WTC11 (cell line): ENCODE measurements around the gene SSBP2. TPM values are rescaled to one million over a fixed set of nuclear protein-coding genes. Genes with fewer than 3 reads are reported as not detected.

Source experiments
- ATAC-seq: fragments of 200-7000 bp; cut with Tn5 transposase; 2 replicates; pipeline ENCODE4 v1.10.0; 2021; ENCODE audit warnings: mild to moderate bottlenecking, moderate library complexity
- CTCF ChIA-PET: fragments of 300-600 bp; sonication (Branson Sonifier 250); formaldehyde crosslinking; loops from one replicate; lab custom pipeline; 2021; ENCODE audit warnings: antibody characterized with exemption; lab: Charles Lee
- POLR2A ChIA-PET: fragments of 350-600 bp; sonication (Branson Sonifier 250); formaldehyde crosslinking; loops from one replicate; lab custom pipeline; 2021; ENCODE audit warnings: antibody characterized with exemption; lab: Charles Lee
- DNase-seq: peaks from one replicate; pipeline ENCODE4 v3.0.0; 2021; ENCODE audit warnings: low spot score
- H3K27ac Mint-ChIP-seq: 2 replicates; pipeline ENCODE4 v1.8.0; 2021; ENCODE audit warnings: mixed read lengths
- H3K27me3 Mint-ChIP-seq: 2 replicates; pipeline ENCODE4 v1.8.0; 2021; ENCODE audit warnings: low read depth, mild to moderate bottlenecking, moderate library complexity, mixed read lengths
- H3K36me3 Mint-ChIP-seq: 2 replicates; pipeline ENCODE4 v1.8.0; 2021; ENCODE audit warnings: mixed read lengths
- H3K4me1 Mint-ChIP-seq: 2 replicates; pipeline ENCODE4 v1.8.0; 2022; ENCODE audit warnings: mixed read lengths
- H3K4me3 Mint-ChIP-seq: 2 replicates; pipeline ENCODE4 v1.8.0; 2021; ENCODE audit warnings: mild to moderate bottlenecking, moderate library complexity, mixed read lengths
- H3K9me3 Mint-ChIP-seq: 2 replicates; pipeline ENCODE4 v1.8.0; 2021; ENCODE audit warnings: mixed read lengths
- ATF1 ChIP-seq: sonication (generic); formaldehyde crosslinking; IDR thresholded peaks from 2 replicates; pipeline ENCODE4 v1.8.1; 2023; ENCODE audit warnings: mild to moderate bottlenecking, moderate library complexity, missing genetic modification reagents
- ATF2 ChIP-seq: sonication (generic); formaldehyde crosslinking; IDR thresholded peaks from 2 replicates; pipeline ENCODE4 v1.8.1; 2022; ENCODE audit warnings: low read depth, missing genetic modification reagents, borderline replicate concordance
- E2F5 ChIP-seq: sonication (generic); formaldehyde crosslinking; IDR thresholded peaks from 2 replicates; pipeline ENCODE4 v1.8.1; 2022; ENCODE audit warnings: mild to moderate bottlenecking, moderate library complexity, missing genetic modification reagents
- ELF4 ChIP-seq: sonication (generic); formaldehyde crosslinking; IDR thresholded peaks from 2 replicates; pipeline ENCODE4 v1.8.1; 2022; ENCODE audit warnings: low read depth, mild to moderate bottlenecking, moderate library complexity, missing genetic modification reagents
- FOXJ3 ChIP-seq: sonication (generic); formaldehyde crosslinking; IDR thresholded peaks from 2 replicates; pipeline ENCODE4 v1.9.0; 2021; ENCODE audit warnings: missing genetic modification reagents, mild to moderate bottlenecking, borderline replicate concordance
- FOXK1 ChIP-seq: sonication (generic); formaldehyde crosslinking; IDR thresholded peaks from 2 replicates; pipeline ENCODE4 v1.8.0; 2022; ENCODE audit warnings: mild to moderate bottlenecking, moderate library complexity, missing genetic modification reagents
- GRHL2 ChIP-seq: fragments of 250-450 bp; sonication (Bioruptor Pico); IDR thresholded peaks from 2 replicates; pipeline ENCODE4 v1.8.0; 2022; ENCODE audit warnings: mild to moderate bottlenecking, moderate library complexity; ENCODE audit not compliant: insufficient replicate concordance, severe bottlenecking
- GTF2I ChIP-seq: fragments of 250-450 bp; sonication (Bioruptor Pico); conservative IDR thresholded peaks from 2 replicates; pipeline ENCODE4 v1.4.0; 2021; ENCODE audit warnings: mild to moderate bottlenecking
- JAZF1 ChIP-seq: fragments of 250-450 bp; sonication (Bioruptor Pico); IDR thresholded peaks from 2 replicates; pipeline ENCODE4 v1.9.0; 2021; ENCODE audit warnings: moderate library complexity, mild to moderate bottlenecking, inconsistent platforms
- MLX ChIP-seq: sonication (generic); formaldehyde crosslinking; IDR thresholded peaks from 2 replicates; pipeline ENCODE4 v1.8.1; 2023; ENCODE audit warnings: mild to moderate bottlenecking, missing genetic modification reagents, moderate library complexity
- MXD4 ChIP-seq: fragments of 250-450 bp; sonication (Bioruptor Pico); IDR thresholded peaks from 2 replicates; pipeline ENCODE4 v1.8.0; 2021; ENCODE audit warnings: mild to moderate bottlenecking, moderate library complexity, borderline replicate concordance
- NFATC4 ChIP-seq: fragments of 250-450 bp; sonication (Bioruptor Pico); IDR thresholded peaks from 2 replicates; pipeline ENCODE4 v1.9.0; 2021; ENCODE audit warnings: mild to moderate bottlenecking
- PRRX2 ChIP-seq: fragments of 250-450 bp; sonication (Bioruptor Pico); IDR thresholded peaks from 2 replicates; pipeline ENCODE4 v1.8.0; 2021; ENCODE audit warnings: mild to moderate bottlenecking
- RELA ChIP-seq: sonication (generic); formaldehyde crosslinking; IDR thresholded peaks from 2 replicates; pipeline ENCODE4 v1.8.1; 2022; ENCODE audit warnings: missing genetic modification reagents, mild to moderate bottlenecking, borderline replicate concordance
- SMAD3 ChIP-seq: sonication (generic); formaldehyde crosslinking; IDR thresholded peaks from 2 replicates; pipeline ENCODE4 v1.8.0; 2022; ENCODE audit warnings: missing genetic modification reagents, mild to moderate bottlenecking, borderline replicate concordance
- ZBTB43 ChIP-seq: sonication (generic); formaldehyde crosslinking; IDR thresholded peaks from 2 replicates; pipeline ENCODE4 v1.8.1; 2023; ENCODE audit warnings: mild to moderate bottlenecking, missing genetic modification reagents
- ZNF121 ChIP-seq: sonication (generic); formaldehyde crosslinking; IDR thresholded peaks from 2 replicates; pipeline ENCODE4 v1.8.0; 2023; ENCODE audit warnings: missing genetic modification reagents
- ZNF281 ChIP-seq: sonication (generic); formaldehyde crosslinking; IDR thresholded peaks from 2 replicates; pipeline ENCODE4 v1.8.0; 2023; ENCODE audit warnings: mild to moderate bottlenecking, missing genetic modification reagents
- ZNF416 ChIP-seq: fragments of 250-450 bp; sonication (Bioruptor Pico); IDR thresholded peaks from 2 replicates; pipeline ENCODE4 v1.9.0; 2021; ENCODE audit warnings: mild to moderate bottlenecking, inconsistent platforms
- ZNF532 ChIP-seq: fragments of 250-450 bp; sonication (Bioruptor Pico); IDR thresholded peaks from 2 replicates; pipeline ENCODE4 v1.9.0; 2021; ENCODE audit warnings: mild to moderate bottlenecking, borderline replicate concordance
- total RNA-seq: library from RNA; stranded (reverse); gene quantifications from 3 replicates; pipeline ENCODE4 v1.2.3, GENCODE V29; 2021

SSBP2 gene
- total RNA-seq, 1 experiment from 2014 or later: 24.9 TPM

GRCh38 chr5:81608976-81609375 lies 141.9 kb downstream of the SSBP2 start:
- POLR2A ChIA-PET: no interaction called here
- no peak for TF ChIP-seq JAZF1
- TF ChIP-seq ZNF416 (CRISPR knock-in tag): no peak
- no peak for TF ChIP-seq ATF1 (CRISPR knock-in tag)
- no peak for TF ChIP-seq NFATC4
- TF ChIP-seq ZNF121 (CRISPR knock-in tag): no peak
- no peak for TF ChIP-seq RELA (CRISPR knock-in tag)
- TF ChIP-seq ATF2: no peak
- TF ChIP-seq, all 79 proteins: peak for 0
- DNase-seq: no peak
- peaks cover 24% of the 10 kb centered on the region for H3K36me3 Mint-ChIP-seq
- no peak overlapping the region for H3K4me3 Mint-ChIP-seq
- no peak overlapping the region for H3K27ac Mint-ChIP-seq
- H3K27me3 Mint-ChIP-seq: no peaks in the 10 kb centered on the region
- peaks cover 17% of the 10 kb centered on the region for H3K9me3 Mint-ChIP-seq
- ATAC-seq: no peak
- peaks cover 24% of the 10 kb centered on the region for H3K4me1 Mint-ChIP-seq
- CTCF ChIA-PET: no interaction called here

GRCh38 chr5:81607693-81608092 lies 143.2 kb downstream of the SSBP2 start:
- ChIA-PET CTCF (no interaction called here), POLR2A (no interaction called here)
- TF ChIP-seq MXD4: no peak
- no peak for TF ChIP-seq FOXJ3 (CRISPR knock-in tag)
- TF ChIP-seq FOXK1 (CRISPR knock-in tag): no peak
- TF ChIP-seq GTF2I (CRISPR knock-in tag): no peak
- TF ChIP-seq PRRX2 (CRISPR knock-in tag): no peak
- no peak for TF ChIP-seq ZBTB43 (CRISPR knock-in tag)
- no peak for TF ChIP-seq RELA (CRISPR knock-in tag)
- no peak for TF ChIP-seq SMAD3 (CRISPR knock-in tag)
- TF ChIP-seq GRHL2 (CRISPR knock-in tag): no peak
- Mint-ChIP-seq H3K27me3 (no peaks in the 10 kb centered on the region), H3K9me3 (peaks cover 17% of the 10 kb centered on the region), H3K36me3 (peaks cover 22% of the 10 kb centered on the region), H3K4me3 (no peak overlapping the region), H3K27ac (no peak overlapping the region), H3K4me1 (peaks cover 30% of the 10 kb centered on the region)
- ATAC-seq (no peak), DNase-seq (no peak)

- Mint-ChIP-seq H3K4me1 (peaks cover 38% of the 10 kb centered on the region), H3K9me3 (peaks cover 17% of the 10 kb centered on the region), H3K4me3 (no peak overlapping the region), H3K36me3 (peaks cover 21% of the 10 kb centered on the region), H3K27me3 (no peaks in the 10 kb centered on the region), H3K27ac (peak overlapping the region; percentile 92)
- CTCF ChIA-PET: no interaction called here
- DNase-seq (no peak), ATAC-seq (peak; percentile 95)
- POLR2A ChIA-PET: no interaction called here
- TF ChIP-seq RELA (CRISPR knock-in tag): no peak
- no peak for TF ChIP-seq ZNF532 (CRISPR knock-in tag)
- TF ChIP-seq MLX (CRISPR knock-in tag): no peak
- TF ChIP-seq E2F5 (CRISPR knock-in tag): no peak
- no peak for TF ChIP-seq ELF4
- TF ChIP-seq ZNF281 (CRISPR knock-in tag): no peak
Observed at GRCh38 chr5:81606150-81606549, 144.7 kb downstream of the SSBP2 start.
